Islet precursor cell (in vitro differentiated cells): ENCODE data around the gene SFTPD.
"Not testable (repeated sequence)": the region's sequence is repeated elsewhere in the genome, so short reads cannot be mapped to it uniquely, and the experiment has no call there.

Experiments used
- DNase-seq: peaks from one replicate; pipeline ENCODE4 v3.0.0-alpha.2; 2018

SFTPD gene

GRCh38 chr10:79948976-79949722 is at the start of gene SFTPD:
Gene SFTPD, minus strand, starts transcription at chr10:79949105. Its CDS starts 2,446 bp downstream, at chr10:79946659.
- DNase-seq, result no peak

GRCh38 chr10:79995979-79996634 is 47.2 kb upstream of the SFTPD start:
- peak; percentile 43 for DNase-seq

- peak; percentile 48 for DNase-seq
Observed at GRCh38 chr10:79994556-79994955, 45.7 kb upstream of the SFTPD start.

- not testable (repeated sequence) for DNase-seq
Observed at GRCh38 chr10:79988199-79988598, 39.3 kb upstream of the SFTPD start.

- DNase-seq, result not testable (repeated sequence)
Observed at GRCh38 chr10:79986661-79987060, 37.8 kb upstream of the SFTPD start.

GRCh38 chr10:79985481-79986072 is 36.7 kb upstream of the SFTPD start:
- DNase-seq, result peak; percentile 77

- peak; percentile 92 for DNase-seq
Observed at GRCh38 chr10:79984851-79985250, 35.9 kb upstream of the SFTPD start.

- DNase-seq, result no peak
Observed at GRCh38 chr10:79983286-79983909, 34.5 kb upstream of the SFTPD start.

- DNase-seq, result no peak
Observed at GRCh38 chr10:79982861-79983260, 34.0 kb upstream of the SFTPD start.

- DNase-seq, result peak; percentile 72
Observed at GRCh38 chr10:79982362-79982800, 33.5 kb upstream of the SFTPD start.

- DNase-seq, result peak; percentile 90
Observed at GRCh38 chr10:79981450-79982361, 32.8 kb upstream of the SFTPD start.

- DNase-seq, result no peak
Observed at GRCh38 chr10:79980711-79981110, 31.8 kb upstream of the SFTPD start.

GRCh38 chr10:79979976-79980687 is 31.2 kb upstream of the SFTPD start:
- peak; percentile 47 for DNase-seq

GRCh38 chr10:79979310-79979975 is 30.5 kb upstream of the SFTPD start:
- DNase-seq, result peak; percentile 58

- no peak for DNase-seq
Observed at GRCh38 chr10:79976999-79977398, 28.1 kb upstream of the SFTPD start.

- no peak for DNase-seq
Observed at GRCh38 chr10:79970062-79970461, 21.2 kb upstream of the SFTPD start.

- no peak for DNase-seq
Observed at GRCh38 chr10:79947787-79948424, 999 bp downstream of the SFTPD start.

GRCh38 chr10:79947083-79947415 is 1.9 kb downstream of the SFTPD start:
- peak; percentile 58 for DNase-seq

GRCh38 chr10:79946271-79947082 is 2.4 kb downstream of the SFTPD start:
- peak; percentile 45 for DNase-seq
